Stimulated activated CD4-positive, alpha-beta T cell treated with anti-CD3 and anti-CD28 coated beads, Interleukin-1b, Interleukin-23, amount 100 ng/mL, for 48 hours (primary cell): ENCODE data around the gene SLC36A1.

Experiments used
- DNase-seq: peaks from one replicate; pipeline ENCODE4 v3.0.0-alpha.2; 2020

SLC36A1 gene

GRCh38 chr5:151541571-151541970 lies 94.2 kb downstream of the SLC36A1 start:
- DNase-seq: no peak
